Skeletal muscle satellite cell (primary cell): ENCODE data around the gene PDE6A.
A peak's percentile ranks its signal among the peaks of the same experiment; 100 is the strongest.
"Not testable (repeated sequence)": the region's sequence is repeated elsewhere in the genome, so short reads cannot be mapped to it uniquely, and the experiment has no call there.

Source experiments
- H3K27me3 ChIP-seq: 2 replicates; pipeline ENCODE4 v1.7.0; 2013; ENCODE audit warnings: low read length; ENCODE audit not compliant: control insufficient read depth, insufficient read depth
- H3K36me3 ChIP-seq: 2 replicates; pipeline ENCODE4 v1.7.0; 2013; ENCODE audit warnings: mild to moderate bottlenecking, control low read depth, low read length; ENCODE audit not compliant: insufficient read depth
- H3K4me1 ChIP-seq: 2 replicates; pipeline ENCODE4 v1.7.0; 2013; ENCODE audit warnings: low read length; ENCODE audit not compliant: control insufficient read depth, insufficient read depth
- H3K4me2 ChIP-seq: 2 replicates; pipeline ENCODE4 v1.7.0; 2013; ENCODE audit warnings: mild to moderate bottlenecking, low read length
- H3K4me3 ChIP-seq: 2 replicates; pipeline ENCODE4 v1.7.0; 2013; ENCODE audit warnings: low read length
- H3K9ac ChIP-seq: 2 replicates; pipeline ENCODE4 v1.7.0; 2013; ENCODE audit warnings: mild to moderate bottlenecking, low read depth, low read length, moderate library complexity
- H3K9me3 ChIP-seq: replicated peaks from 2 replicates; pipeline ENCODE4 v1.7.0; 2013; ENCODE audit warnings: mild to moderate bottlenecking, control low read depth, low read length

The PDE6A gene

DNA sequence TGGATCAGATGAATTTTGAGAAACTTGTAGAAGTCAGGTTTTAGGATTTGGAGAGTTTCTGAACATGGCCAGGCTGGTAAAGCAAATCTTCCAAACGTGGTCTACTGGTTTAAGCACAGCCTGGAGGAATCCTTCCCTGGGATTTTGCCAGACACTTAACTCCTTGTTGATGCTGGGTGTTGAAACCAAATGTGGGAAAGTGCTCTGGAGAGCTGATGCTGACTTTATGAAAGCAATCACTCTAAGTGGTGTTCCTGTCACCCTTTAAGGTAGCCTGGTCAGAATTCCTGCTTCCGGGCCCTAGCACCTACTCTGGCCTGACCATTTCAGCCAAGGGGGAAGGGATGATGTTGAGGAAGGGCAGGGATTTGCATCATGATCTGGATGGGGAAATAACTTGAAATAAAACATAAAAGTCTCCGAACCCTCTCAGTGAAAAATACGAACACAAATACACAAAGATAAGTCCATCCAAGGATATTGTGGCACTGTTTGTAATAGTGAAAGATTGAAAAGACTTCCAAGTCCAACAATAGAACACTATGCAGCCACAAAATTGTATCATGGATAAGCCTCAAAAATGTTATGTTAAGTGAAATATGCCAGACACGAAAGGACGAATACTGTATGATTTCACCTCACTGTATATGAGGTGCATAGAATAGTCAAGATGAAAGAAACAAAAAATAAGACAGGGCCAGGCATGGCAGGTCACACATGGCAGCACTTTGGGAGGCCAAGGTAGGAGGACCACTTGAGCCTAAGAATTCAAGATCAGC lies 57.7 kb downstream of the PDE6A start:
- peaks cover 25% of the 10 kb centered on the region for H3K4me1 ChIP-seq
- no peak overlapping the region for H3K9ac ChIP-seq
- H3K4me3 ChIP-seq = peak overlapping the region; percentile 37
- no peaks in the 10 kb centered on the region for H3K36me3 ChIP-seq
- no peaks in the 10 kb centered on the region for H3K9me3 ChIP-seq
- no peaks in the 10 kb centered on the region for H3K27me3 ChIP-seq
- peak overlapping the region; percentile 56 for H3K4me2 ChIP-seq

DNA sequence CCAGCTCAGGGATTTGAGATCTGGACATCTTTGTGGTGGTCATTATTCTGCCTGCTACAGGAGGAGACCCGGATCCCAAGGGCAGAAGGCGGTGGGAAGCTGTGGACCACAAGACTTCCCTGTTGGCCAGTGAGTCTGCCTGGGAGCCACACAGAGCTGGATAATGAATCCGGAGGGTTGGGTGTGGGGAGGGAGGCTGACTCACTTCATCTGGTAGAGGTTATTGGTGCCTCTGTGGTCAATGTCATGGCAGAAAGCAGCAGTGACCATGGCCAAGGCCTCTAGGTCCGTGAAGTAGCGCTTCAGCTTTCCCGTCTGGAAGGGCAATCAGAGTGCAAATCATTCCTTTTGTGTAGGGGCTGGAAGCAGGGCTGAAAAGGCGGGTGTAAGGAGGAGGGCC lies 58.5 kb downstream of the PDE6A start:
- H3K9me3 ChIP-seq = no peaks in the 10 kb centered on the region
- no peaks in the 10 kb centered on the region for H3K27me3 ChIP-seq
- no peaks in the 10 kb centered on the region for H3K36me3 ChIP-seq
- no peak overlapping the region for H3K4me3 ChIP-seq
- peaks cover 25% of the 10 kb centered on the region for H3K4me1 ChIP-seq
- H3K4me2 ChIP-seq = no peak overlapping the region
- H3K9ac ChIP-seq = no peak overlapping the region

DNA sequence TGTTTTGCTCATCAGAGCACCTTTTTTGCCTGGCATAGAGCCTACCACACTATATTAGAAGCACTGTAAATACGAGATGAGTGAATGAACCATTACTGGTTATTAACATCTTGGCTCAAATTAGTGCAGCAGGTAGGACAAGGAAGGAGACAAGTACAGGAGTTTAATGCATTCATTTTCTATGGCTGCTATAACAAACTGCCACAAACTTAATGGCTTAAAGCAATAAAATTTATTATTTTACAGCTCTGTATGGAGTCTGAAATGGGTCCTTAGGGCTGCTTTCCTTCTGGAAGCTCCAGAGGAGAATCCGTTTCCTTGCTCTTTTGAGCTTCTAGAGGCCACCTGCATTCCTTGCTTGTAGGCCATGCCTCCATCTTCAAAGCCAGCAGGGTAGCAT lies 59.1 kb downstream of the PDE6A start:
- Histone ChIP-seq H3K4me3 (no peak overlapping the region), H3K4me1 (peaks cover 25% of the 10 kb centered on the region), H3K9me3 (no peaks in the 10 kb centered on the region), H3K9ac (no peak overlapping the region), H3K4me2 (no peak overlapping the region), H3K36me3 (no peaks in the 10 kb centered on the region), H3K27me3 (no peaks in the 10 kb centered on the region)

DNA sequence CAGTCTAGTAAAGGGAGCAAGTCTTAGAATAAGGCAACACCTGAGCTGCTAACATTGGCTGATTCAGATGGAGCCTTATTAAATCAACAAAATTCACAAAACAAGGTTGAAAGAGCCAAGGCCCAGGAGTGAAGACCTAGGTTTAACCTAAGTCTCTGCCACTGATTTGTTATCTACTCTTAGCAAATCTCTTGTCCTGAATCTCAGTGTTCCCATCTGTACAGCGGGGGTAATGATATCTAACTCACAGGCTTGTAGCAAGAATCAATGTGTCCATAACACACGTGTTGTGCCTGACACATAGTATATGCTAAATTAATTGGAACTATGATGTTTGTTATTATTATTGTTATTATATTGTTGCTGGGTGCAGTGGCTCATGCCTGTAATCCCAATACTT lies 61.0 kb downstream of the PDE6A start:
- H3K27me3 ChIP-seq = no peaks in the 10 kb centered on the region
- H3K4me2 ChIP-seq = no peak overlapping the region
- no peak overlapping the region for H3K9ac ChIP-seq
- peaks cover 25% of the 10 kb centered on the region for H3K4me1 ChIP-seq
- H3K9me3 ChIP-seq = no peaks in the 10 kb centered on the region
- H3K36me3 ChIP-seq = no peaks in the 10 kb centered on the region
- H3K4me3 ChIP-seq = no peak overlapping the region

DNA sequence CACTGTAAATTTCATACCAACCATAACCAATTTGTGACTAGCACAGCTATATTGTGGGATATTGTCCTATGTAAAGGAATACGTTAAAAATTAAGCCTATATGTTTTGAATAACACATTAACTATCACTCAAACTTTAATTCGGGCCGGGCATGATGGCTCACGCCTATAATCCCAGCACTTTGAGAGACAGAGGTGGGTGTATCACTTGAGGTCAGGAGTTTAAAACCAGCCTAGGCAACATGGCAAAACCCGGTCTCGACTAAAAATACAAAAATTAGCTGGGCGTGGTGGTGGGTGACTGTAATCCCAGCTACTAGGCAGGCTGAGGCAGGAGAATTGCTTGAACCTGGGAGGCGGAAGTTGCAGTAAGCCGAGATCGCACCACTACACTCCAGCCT lies 62.0 kb downstream of the PDE6A start:
- H3K9me3 ChIP-seq, H3K27me3 ChIP-seq, H3K4me3 ChIP-seq, H3K9ac ChIP-seq, H3K4me2 ChIP-seq, H3K36me3 ChIP-seq: not testable (repeated sequence)
- H3K4me1 ChIP-seq = peaks cover 20% of the 10 kb centered on the region

DNA sequence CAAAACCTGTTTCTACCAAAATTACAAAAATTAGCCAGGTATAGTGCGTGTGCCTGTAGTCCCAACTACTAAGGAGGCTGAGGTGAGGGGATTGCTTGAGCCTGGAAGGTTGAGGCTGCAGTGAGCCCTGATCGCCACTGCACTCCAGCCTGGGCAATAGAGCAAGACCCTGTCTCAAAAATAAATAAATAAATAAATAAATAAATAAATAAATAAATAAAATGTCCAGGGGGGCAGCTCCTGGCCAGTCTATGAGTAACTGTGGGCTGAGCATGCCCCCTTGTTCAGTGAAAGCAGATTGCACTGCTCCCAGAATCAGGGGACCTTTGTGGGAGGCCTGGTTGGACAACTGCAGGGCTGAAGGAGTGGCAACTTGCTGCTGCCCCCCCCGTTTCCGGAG lies 62.7 kb downstream of the PDE6A start:
- H3K4me1 ChIP-seq = peaks cover 12% of the 10 kb centered on the region
- no peaks in the 10 kb centered on the region for H3K36me3 ChIP-seq
- H3K4me2 ChIP-seq = no peak overlapping the region
- H3K27me3 ChIP-seq = no peaks in the 10 kb centered on the region
- no peak overlapping the region for H3K9ac ChIP-seq
- no peak overlapping the region for H3K4me3 ChIP-seq
- no peaks in the 10 kb centered on the region for H3K9me3 ChIP-seq

DNA sequence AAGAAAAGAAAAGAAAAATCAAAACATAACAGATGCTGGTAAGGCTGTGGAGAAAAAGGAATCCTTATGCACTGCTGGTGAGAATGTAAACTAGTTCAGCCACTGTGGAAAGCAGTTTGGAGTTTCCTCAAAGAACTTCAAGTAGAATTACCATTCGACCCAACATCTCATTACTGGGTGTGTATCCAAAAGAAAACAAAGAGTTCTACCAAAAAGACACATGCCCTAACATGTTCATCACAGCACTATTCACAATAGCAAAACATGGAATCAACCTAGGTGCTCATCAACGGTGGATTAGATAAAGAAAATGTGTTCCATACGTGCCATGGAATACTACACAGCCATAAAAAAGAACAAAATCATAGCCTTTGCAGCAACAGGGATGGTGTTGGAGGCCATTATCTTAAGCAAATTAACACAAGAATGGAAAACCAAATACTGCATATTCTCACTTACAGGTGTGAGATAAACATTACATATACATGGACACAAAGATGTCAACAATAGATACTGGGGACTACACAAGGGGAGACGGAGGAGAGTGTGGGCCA lies 63.4 kb downstream of the PDE6A start:
- Histone ChIP-seq H3K4me3 (no peak overlapping the region), H3K9me3 (no peaks in the 10 kb centered on the region), H3K4me1 (peaks cover 5% of the 10 kb centered on the region), H3K4me2 (no peak overlapping the region), H3K27me3 (no peaks in the 10 kb centered on the region), H3K36me3 (no peaks in the 10 kb centered on the region), H3K9ac (no peak overlapping the region)

DNA sequence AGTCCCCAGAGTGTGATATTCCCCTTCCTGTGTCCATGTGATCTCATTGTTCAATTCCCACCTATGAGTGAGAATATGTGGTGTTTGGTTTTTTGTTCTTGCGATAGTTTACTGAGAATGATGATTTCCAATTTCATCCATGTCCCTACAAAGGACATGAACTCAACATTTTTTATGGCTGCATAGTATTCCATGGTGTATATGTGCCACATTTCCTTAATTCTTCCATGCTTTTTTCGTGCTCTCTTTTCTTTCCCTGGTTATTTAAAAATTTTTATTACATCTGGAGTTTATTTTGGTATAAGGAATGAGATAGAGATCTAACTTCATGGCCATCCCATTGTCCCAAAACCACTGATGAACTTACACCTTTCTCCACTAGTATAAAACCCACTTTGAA lies 65.0 kb downstream of the PDE6A start:
- not testable (repeated sequence) for H3K27me3 ChIP-seq, H3K4me2 ChIP-seq, H3K36me3 ChIP-seq, H3K4me1 ChIP-seq, H3K4me3 ChIP-seq, H3K9ac ChIP-seq, H3K9me3 ChIP-seq

DNA sequence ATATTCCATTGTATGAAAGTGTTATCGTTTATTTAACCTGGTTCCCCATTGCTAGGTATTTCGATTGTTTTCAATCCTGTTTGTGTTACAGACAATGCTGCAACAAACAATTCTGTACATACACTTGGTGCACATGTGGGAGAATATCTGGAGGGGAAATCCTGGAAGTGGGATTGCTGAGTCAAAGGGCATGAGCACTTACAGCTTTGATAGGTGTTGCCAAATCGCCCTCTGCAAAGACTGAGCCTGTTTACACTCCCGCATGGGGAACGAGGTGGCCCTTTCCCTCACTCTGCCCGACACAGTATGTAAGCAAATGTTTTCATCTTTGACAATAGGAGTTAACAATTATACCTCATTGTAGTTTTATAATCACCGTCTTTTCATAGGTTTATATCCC lies 66.2 kb downstream of the PDE6A start:
- no peaks in the 10 kb centered on the region for H3K27me3 ChIP-seq
- no peak overlapping the region for H3K4me2 ChIP-seq
- H3K4me3 ChIP-seq = no peak overlapping the region
- no peaks in the 10 kb centered on the region for H3K4me1 ChIP-seq
- no peaks in the 10 kb centered on the region for H3K9me3 ChIP-seq
- no peaks in the 10 kb centered on the region for H3K36me3 ChIP-seq
- H3K9ac ChIP-seq = no peak overlapping the region

DNA sequence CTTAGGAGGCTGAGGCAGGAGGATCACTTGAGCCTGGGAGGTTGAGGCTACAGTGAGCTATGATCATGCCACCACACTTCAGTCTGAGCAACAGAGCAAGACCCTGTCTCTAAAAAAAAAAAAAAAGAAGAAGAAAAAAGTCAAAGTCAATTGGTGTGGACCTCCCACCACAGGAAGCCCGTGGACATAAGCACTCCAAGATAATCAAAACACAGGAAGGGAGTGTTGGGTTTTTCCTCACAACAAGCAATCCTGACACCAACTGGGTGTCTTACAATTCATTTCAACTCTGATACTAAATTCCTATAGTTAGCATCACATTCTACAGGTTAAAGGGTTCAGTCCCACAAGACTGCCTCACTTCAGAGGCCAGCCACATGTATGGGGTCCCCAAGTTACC lies 70.7 kb downstream of the PDE6A start:
- Histone ChIP-seq H3K4me2 (no peak overlapping the region), H3K4me3 (no peak overlapping the region), H3K9ac (no peak overlapping the region), H3K9me3 (no peaks in the 10 kb centered on the region), H3K36me3 (no peaks in the 10 kb centered on the region), H3K4me1 (no peaks in the 10 kb centered on the region), H3K27me3 (no peaks in the 10 kb centered on the region)

DNA sequence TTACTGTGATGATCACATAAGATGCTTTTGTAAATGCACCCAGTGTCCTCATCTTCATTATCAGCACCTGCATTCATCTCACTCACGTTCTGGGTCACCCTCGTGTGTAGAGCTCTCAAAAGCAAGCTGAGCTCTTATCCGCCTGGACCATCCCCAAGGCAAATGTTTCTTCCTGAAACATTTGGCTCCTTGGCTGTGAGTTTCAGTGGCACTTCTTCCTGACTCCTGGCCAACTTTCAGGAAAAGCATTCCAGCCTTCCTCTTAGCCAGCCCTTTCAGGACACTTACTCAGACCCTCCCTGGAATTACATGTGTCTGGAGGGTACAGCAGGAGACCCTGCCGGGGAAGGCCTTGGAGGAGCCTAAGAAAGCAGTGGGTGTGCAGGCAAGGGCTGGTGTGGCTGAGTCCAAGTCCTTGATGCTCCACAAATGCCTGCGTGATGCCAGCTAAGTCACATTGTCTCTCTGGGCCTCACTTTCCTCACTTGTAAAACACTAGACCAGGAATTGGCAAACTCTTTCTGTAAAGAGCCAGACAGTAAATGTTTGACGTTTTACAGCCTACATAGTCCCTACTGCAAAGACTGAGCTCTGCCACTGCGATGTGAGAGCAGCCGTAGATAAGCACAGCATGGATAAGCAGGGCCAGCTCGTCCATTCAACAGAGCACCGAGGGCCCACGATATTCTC lies 72.1 kb downstream of the PDE6A start:
- no peaks in the 10 kb centered on the region for H3K36me3 ChIP-seq
- H3K9me3 ChIP-seq = no peaks in the 10 kb centered on the region
- H3K4me1 ChIP-seq = no peaks in the 10 kb centered on the region
- H3K9ac ChIP-seq = no peak overlapping the region
- H3K4me3 ChIP-seq = no peak overlapping the region
- no peaks in the 10 kb centered on the region for H3K27me3 ChIP-seq
- no peak overlapping the region for H3K4me2 ChIP-seq

DNA sequence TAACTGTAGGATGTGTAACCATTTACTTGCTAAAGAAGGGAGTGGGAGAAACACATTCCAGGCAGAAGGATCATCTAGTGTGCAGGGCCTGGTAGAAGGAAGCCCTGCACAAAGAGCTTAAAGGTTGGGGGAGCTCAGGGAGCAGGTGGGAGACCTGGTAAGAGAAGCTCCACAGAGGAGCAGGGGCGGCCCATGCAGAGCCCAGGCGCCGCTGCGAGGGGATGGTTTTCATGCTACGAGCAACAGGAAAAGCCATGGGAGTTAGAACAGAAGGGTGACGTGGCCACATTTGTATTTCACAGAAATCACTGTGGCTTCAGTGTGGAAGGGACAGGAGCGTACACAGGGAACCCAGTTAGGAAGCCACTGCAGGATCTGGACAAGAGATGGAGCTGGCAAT lies 73.1 kb downstream of the PDE6A start:
- no peaks in the 10 kb centered on the region for H3K27me3 ChIP-seq
- H3K4me1 ChIP-seq = no peaks in the 10 kb centered on the region
- no peak overlapping the region for H3K4me3 ChIP-seq
- H3K9me3 ChIP-seq = no peaks in the 10 kb centered on the region
- H3K4me2 ChIP-seq = no peak overlapping the region
- H3K36me3 ChIP-seq = no peaks in the 10 kb centered on the region
- no peak overlapping the region for H3K9ac ChIP-seq
